ENCODE results near the gene RABL6. TPM values are rescaled to one million over a fixed set of nuclear protein-coding genes. Genes with fewer than 3 reads are reported as not detected.
"Not testable (repeated sequence)": the region's sequence is repeated elsewhere in the genome, so short reads cannot be mapped to it uniquely, and the experiment has no call there.

The RABL6 gene
- polyA plus RNA-seq, 1 donor from 2014 or later = 19.7 TPM

- peaks cover 0 to 14% (median 12%) of the 10 kb centered on the region in 3 donors for H3K4me1 Mint-ChIP-seq
- not testable (repeated sequence) for H3K36me3 Mint-ChIP-seq, H3K27ac Mint-ChIP-seq, H3K9me3 Mint-ChIP-seq, H3K4me3 Mint-ChIP-seq, H3K27me3 Mint-ChIP-seq
These were observed 20.8 kb upstream of the RABL6 start for GRCh38 chr9:136786983-136787382.

- H3K27me3 Mint-ChIP-seq = peaks cover 3% of the 10 kb centered on the region
- H3K9me3 Mint-ChIP-seq = no peaks in the 10 kb centered on the region
- H3K27ac Mint-ChIP-seq = peak overlapping the region in 2 of 3 donors; percentile 28 to 65
- no peaks in the 10 kb centered on the region for H3K36me3 Mint-ChIP-seq
- H3K4me1 Mint-ChIP-seq = peaks cover 0 to 18% (median 14%) of the 10 kb centered on the region in 3 donors
- peak overlapping the region in 1 of 4 donors; percentile 49 for H3K4me3 Mint-ChIP-seq
These were observed 19.9 kb upstream of the RABL6 start for GRCh38 chr9:136787690-136788400.

GRCh38 chr9:136788644-136789522 lies 18.9 kb upstream of the RABL6 start:
- peak overlapping the region in 1 of 3 donors; percentile 28 for H3K27ac Mint-ChIP-seq
- H3K4me1 Mint-ChIP-seq = peaks cover 0 to 19% (median 18%) of the 10 kb centered on the region in 3 donors
- not testable (repeated sequence) for H3K9me3 Mint-ChIP-seq, H3K36me3 Mint-ChIP-seq, H3K27me3 Mint-ChIP-seq
- H3K4me3 Mint-ChIP-seq = peak overlapping the region in 1 of 4 donors; percentile 49

- Mint-ChIP-seq H3K4me3 (peak overlapping the region in 2 of 4 donors; percentile 17 to 63), H3K36me3 (no peaks in the 10 kb centered on the region), H3K9me3 (no peaks in the 10 kb centered on the region), H3K27me3 (peaks cover 3% of the 10 kb centered on the region), H3K4me1 (peaks cover 0 to 19% (median 18%) of the 10 kb centered on the region in 3 donors), H3K27ac (no peak overlapping the region)
These were observed 18.2 kb upstream of the RABL6 start for GRCh38 chr9:136789523-136789937.

GRCh38 chr9:136790640-136791515 lies 16.9 kb upstream of the RABL6 start, which contains the start of gene TMEM141:
Gene TMEM141, plus strand, starts transcription at chr9:136791344. Its CDS starts 27 bp downstream, at chr9:136791371.
- no peaks in the 10 kb centered on the region for H3K36me3 Mint-ChIP-seq
- peaks cover 3% of the 10 kb centered on the region for H3K27me3 Mint-ChIP-seq
- H3K4me1 Mint-ChIP-seq = peaks cover 0 to 19% (median 18%) of the 10 kb centered on the region in 3 donors
- H3K4me3 Mint-ChIP-seq = peak within 1 kb of the TSS; percentile 87 to 98 (median 94)
- peak within 1 kb of the TSS; percentile 92 to 99 (median 98) for H3K27ac Mint-ChIP-seq
- no peaks in the 10 kb centered on the region for H3K9me3 Mint-ChIP-seq

- peaks cover 3% of the 10 kb centered on the region for H3K27me3 Mint-ChIP-seq
- peak overlapping the region; percentile 87 to 98 (median 94) for H3K4me3 Mint-ChIP-seq
- peaks cover 0 to 23% (median 19%) of the 10 kb centered on the region in 3 donors for H3K4me1 Mint-ChIP-seq
- no peaks in the 10 kb centered on the region for H3K9me3 Mint-ChIP-seq
- H3K27ac Mint-ChIP-seq = peak overlapping the region; percentile 92 to 99 (median 98)
- H3K36me3 Mint-ChIP-seq = no peaks in the 10 kb centered on the region
These were observed 16.1 kb upstream of the RABL6 start for GRCh38 chr9:136791516-136792276.

GRCh38 chr9:136792321-136793085 lies 15.2 kb upstream of the RABL6 start:
- no peaks in the 10 kb centered on the region for H3K9me3 Mint-ChIP-seq
- no peaks in the 10 kb centered on the region for H3K36me3 Mint-ChIP-seq
- H3K27ac Mint-ChIP-seq = peak overlapping the region; percentile 71 to 99 (median 92)
- H3K27me3 Mint-ChIP-seq = peaks cover 2% of the 10 kb centered on the region
- H3K4me3 Mint-ChIP-seq = peak overlapping the region in 1 of 4 donors; percentile 98
- peaks cover 0 to 25% (median 18%) of the 10 kb centered on the region in 3 donors for H3K4me1 Mint-ChIP-seq

GRCh38 chr9:136793086-136793946 lies 14.4 kb upstream of the RABL6 start:
- peak overlapping the region; percentile 63 to 89 (median 71) for H3K27ac Mint-ChIP-seq
- H3K36me3 Mint-ChIP-seq = no peaks in the 10 kb centered on the region
- no peaks in the 10 kb centered on the region for H3K9me3 Mint-ChIP-seq
- peaks cover 0 to 21% (median 11%) of the 10 kb centered on the region in 3 donors for H3K4me1 Mint-ChIP-seq
- H3K27me3 Mint-ChIP-seq = no peaks in the 10 kb centered on the region
- H3K4me3 Mint-ChIP-seq = peak overlapping the region in 3 of 4 donors; percentile 32 to 78 (median 47)

GRCh38 chr9:136794281-136794999 lies 13.3 kb upstream of the RABL6 start:
- peak overlapping the region in 1 of 3 donors; percentile 20 for H3K27ac Mint-ChIP-seq

GRCh38 chr9:136795000-136795348 lies 12.8 kb upstream of the RABL6 start:
- H3K4me3 Mint-ChIP-seq = peak overlapping the region in 1 of 4 donors; percentile 56
- H3K36me3 Mint-ChIP-seq = no peaks in the 10 kb centered on the region
- peaks cover 1% of the 10 kb centered on the region for H3K27me3 Mint-ChIP-seq
- H3K4me1 Mint-ChIP-seq = peaks cover 0 to 19% (median 5%) of the 10 kb centered on the region in 3 donors
- no peaks in the 10 kb centered on the region for H3K9me3 Mint-ChIP-seq
- peak overlapping the region in 1 of 3 donors; percentile 5 for H3K27ac Mint-ChIP-seq

More at GRCh38 chr9:136794281-136794999, 13.3 kb upstream of the RABL6 start:
- H3K4me3 Mint-ChIP-seq = peak overlapping the region in 2 of 4 donors; percentile 55 to 56
- H3K9me3 Mint-ChIP-seq = no peaks in the 10 kb centered on the region
- no peaks in the 10 kb centered on the region for H3K27me3 Mint-ChIP-seq
- H3K4me1 Mint-ChIP-seq = peaks cover 0 to 19% (median 5%) of the 10 kb centered on the region in 3 donors
- no peaks in the 10 kb centered on the region for H3K36me3 Mint-ChIP-seq

GRCh38 chr9:136796238-136796774 lies 11.4 kb upstream of the RABL6 start, which contains the start of gene CCDC183:
Gene CCDC183, plus strand, starts transcription at chr9:136796338. Its CDS starts 60 bp downstream, at chr9:136796398.
- H3K9me3 Mint-ChIP-seq = no peaks in the 10 kb centered on the region
- peaks cover 7% of the 10 kb centered on the region for H3K27me3 Mint-ChIP-seq
- H3K36me3 Mint-ChIP-seq = no peaks in the 10 kb centered on the region
- peaks cover 6 to 25% (median 11%) of the 10 kb centered on the region in 3 donors for H3K4me1 Mint-ChIP-seq
- H3K27ac Mint-ChIP-seq = peak within 1 kb of the TSS in 2 of 3 donors; percentile 5 to 79
- H3K4me3 Mint-ChIP-seq = peak within 1 kb of the TSS in 2 of 4 donors; percentile 14 to 75
